GM12864 (cell line): ENCODE results near the gene RNF19B.

Experiments used
- DNase-seq: peaks from one replicate; pipeline ENCODE4 v3.0.0-alpha.2; 2011; ENCODE audit warnings: low read depth
- H3K4me3 ChIP-seq: 2 replicates; pipeline ENCODE4 v1.5.1; 2011; ENCODE audit warnings: mild to moderate bottlenecking, low read depth, low read length, control low read depth
- CTCF ChIP-seq: IDR thresholded peaks from 2 replicates; pipeline ENCODE4 v1.5.1; 2011; ENCODE audit warnings: low read depth, mild to moderate bottlenecking, moderate library complexity, low read length, control low read depth, inconsistent platforms; ENCODE audit errors: missing control alignments

RNF19B gene

GRCh38 chr1:32893198-32894018, 71.2 kb downstream of the RNF19B start:
- TF ChIP-seq CTCF, result no peak
- DNase-seq, result no peak
- H3K4me3 ChIP-seq, result no peak overlapping the region

GRCh38 chr1:32892368-32893197, 72.0 kb downstream of the RNF19B start:
- TF ChIP-seq CTCF, result peak; percentile 55
- no peak for DNase-seq
- H3K4me3 ChIP-seq, result no peak overlapping the region

GRCh38 chr1:32891630-32892029, 73.0 kb downstream of the RNF19B start:
- H3K4me3 ChIP-seq, result no peak overlapping the region
- TF ChIP-seq CTCF, result no peak
- no peak for DNase-seq

- DNase-seq, result no peak
- no peak overlapping the region for H3K4me3 ChIP-seq
- TF ChIP-seq CTCF, result no peak
Measured at GRCh38 chr1:32891241-32891570, 73.4 kb downstream of the RNF19B start.

- no peak for TF ChIP-seq CTCF
- DNase-seq, result no peak
Measured at GRCh38 chr1:32890516-32891240, 73.9 kb downstream of the RNF19B start.

GRCh38 chr1:32889731-32890278, 74.8 kb downstream of the RNF19B start:
- TF ChIP-seq CTCF, result no peak
- no peak overlapping the region for H3K4me3 ChIP-seq
- DNase-seq, result no peak

More at GRCh38 chr1:32890516-32891240, 73.9 kb downstream of the RNF19B start:
- no peak overlapping the region for H3K4me3 ChIP-seq
